GM18517 (cell line): ENCODE measurements around the gene DHODH.
"Not testable (repeated sequence)": the region's sequence is repeated elsewhere in the genome, so short reads cannot be mapped to it uniquely, and the experiment has no call there.

Experiments used
- ATAC-seq: cut with Tn5 transposase; IDR thresholded peaks from one replicate; pipeline ENCODE4 v1.9.1; 2021; ENCODE audit warnings: mild to moderate bottlenecking, moderate library complexity; ENCODE audit not compliant: unreplicated experiment

Gene DHODH

DNA sequence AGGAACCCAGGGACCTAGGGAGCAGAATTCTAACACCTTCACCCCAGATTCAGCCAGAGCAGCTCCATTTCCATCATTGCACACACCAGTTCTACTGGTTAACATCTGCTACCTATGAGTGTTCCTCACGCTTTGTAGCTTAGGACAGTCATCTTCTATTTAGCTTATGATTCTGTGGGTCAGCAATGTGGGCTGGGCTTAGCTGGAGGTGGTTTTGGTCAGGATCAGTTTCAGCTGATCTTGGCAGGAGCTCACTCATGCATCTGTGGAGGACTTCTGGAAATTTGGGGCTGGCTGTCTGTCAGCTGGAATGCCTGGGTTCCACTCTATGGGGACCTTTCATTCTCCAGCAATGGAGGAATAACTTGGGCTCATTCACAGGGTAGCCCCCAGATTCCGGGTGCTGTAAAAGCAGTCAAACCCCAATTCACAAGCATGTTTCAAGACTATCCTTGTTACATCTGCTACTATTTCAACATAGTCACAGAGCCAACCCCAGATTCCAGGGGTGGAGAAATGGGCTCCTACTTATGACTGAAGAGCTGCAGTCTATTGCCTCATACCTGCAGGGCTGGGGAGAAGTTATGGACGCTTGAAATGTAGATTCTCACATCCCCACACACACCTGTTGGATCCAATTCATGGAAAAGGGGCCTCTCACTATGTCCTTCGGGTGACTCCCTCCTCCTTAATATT lies 42.4 kb downstream of the DHODH start:
- no peak for ATAC-seq

DNA sequence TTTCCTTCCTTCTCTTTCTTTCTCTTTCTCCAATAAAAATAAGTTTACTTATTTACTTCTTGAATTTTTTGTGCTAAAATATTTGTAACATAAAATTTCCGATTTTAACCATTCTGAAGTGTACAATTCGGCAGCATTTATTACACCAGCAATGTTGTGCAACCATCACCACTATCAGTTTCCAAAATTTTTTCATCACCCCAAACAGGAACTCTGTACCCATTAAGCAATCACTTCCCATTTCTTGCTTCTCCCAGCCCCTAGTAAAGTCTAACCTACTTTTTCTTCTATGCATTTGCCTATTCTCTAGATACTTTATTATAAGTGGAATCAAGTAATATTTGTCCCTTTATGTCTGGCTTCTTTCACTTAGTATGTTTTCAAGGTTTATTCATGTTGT lies 43.3 kb downstream of the DHODH start:
- no peak for ATAC-seq

DNA sequence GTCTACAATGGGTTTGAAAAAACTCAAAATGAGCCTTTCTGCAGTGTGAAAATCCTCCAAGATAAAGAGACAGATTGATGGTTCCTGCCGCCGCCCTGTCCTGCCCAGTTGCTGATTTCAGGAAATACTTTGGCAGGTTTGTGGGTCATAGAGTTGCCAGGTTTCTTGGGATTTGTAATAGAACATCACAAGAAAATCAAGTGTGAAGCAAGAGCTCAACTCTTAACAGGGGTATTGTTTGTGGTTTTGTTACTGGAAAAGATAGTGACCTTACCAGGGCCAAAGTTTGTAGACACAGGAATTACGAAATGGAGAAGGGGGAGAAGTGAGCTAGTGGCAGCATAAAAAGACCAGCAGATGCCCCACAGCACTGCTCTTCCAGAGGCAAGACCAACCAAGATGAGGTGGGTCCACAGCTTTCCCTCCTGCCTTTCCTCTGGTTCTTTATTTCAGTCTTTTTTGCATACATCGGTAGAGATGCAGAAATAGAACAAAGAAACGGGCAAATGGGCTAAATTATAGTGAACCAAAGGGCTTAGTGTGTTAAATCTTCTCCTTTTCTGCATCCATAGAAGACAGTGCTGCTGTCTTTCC lies 45.8 kb downstream of the DHODH start, which contains the start of gene HP:
TSS of gene HP (plus strand) at position 252 of the 594 bp plus-strand sequence. CDS start at position 400, 148 bp downstream.
- ATAC-seq, result not testable (repeated sequence)

DNA sequence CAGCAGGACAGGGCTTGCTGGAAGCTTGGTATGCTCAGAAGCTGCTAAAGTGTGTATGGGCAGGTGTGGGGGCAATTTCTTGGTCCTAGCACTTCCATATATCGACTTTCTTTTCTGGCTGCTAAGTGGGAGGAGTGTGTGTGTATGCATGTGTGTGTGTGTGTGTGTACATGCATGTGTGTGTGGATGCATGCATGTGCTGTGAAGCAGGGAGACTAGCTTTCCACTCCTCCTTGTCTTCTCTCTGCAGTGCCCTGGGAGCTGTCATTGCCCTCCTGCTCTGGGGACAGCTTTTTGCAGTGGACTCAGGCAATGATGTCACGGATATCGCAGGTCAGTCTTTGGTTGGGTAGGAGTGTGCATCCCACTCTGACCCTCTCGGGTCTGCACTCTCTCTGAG lies 47.4 kb downstream of the DHODH start:
- no peak for ATAC-seq

DNA sequence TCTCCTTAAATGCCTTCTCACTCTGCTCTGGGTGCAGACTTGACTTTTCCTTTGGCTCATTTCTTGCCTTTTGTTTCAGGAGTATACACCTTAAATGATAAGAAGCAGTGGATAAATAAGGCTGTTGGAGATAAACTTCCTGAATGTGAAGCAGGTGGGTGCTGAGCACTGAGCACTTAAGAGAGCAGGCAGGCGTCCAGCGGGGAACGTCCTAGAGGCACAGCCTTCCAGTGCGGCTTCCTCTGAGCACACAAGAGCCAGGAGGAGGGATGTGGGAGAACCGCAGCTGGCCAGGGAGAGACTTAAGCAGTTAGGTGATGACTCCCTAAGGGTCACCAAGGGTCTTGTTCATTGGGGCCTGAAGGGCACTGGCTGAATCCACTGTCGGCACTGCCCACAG lies 48.8 kb downstream of the DHODH start:
- ATAC-seq, result not testable (repeated sequence)

DNA sequence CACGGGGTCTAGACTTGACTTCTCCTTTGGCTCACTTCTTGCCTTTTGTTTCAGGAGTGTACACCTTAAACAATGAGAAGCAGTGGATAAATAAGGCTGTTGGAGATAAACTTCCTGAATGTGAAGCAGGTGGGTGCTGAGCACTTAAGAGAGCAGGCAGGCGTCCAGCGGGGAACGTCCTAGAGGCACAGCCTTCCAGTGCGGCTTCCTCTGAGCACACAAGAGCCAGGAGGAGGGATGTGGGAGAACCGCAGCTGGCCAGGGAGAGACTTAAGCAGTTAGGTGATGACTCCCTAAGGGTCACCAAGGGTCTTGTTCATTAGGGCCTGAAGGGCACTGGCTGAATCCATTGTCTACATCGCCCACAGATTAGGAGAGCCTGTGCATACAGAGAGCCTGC lies 50.5 kb downstream of the DHODH start:
- not testable (repeated sequence) for ATAC-seq

DNA sequence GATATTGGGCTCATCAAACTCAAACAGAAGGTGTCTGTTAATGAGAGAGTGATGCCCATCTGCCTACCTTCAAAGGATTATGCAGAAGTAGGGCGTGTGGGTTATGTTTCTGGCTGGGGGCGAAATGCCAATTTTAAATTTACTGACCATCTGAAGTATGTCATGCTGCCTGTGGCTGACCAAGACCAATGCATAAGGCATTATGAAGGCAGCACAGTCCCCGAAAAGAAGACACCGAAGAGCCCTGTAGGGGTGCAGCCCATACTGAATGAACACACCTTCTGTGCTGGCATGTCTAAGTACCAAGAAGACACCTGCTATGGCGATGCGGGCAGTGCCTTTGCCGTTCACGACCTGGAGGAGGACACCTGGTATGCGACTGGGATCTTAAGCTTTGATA lies 51.9 kb downstream of the DHODH start:
- ATAC-seq, result no peak

DNA sequence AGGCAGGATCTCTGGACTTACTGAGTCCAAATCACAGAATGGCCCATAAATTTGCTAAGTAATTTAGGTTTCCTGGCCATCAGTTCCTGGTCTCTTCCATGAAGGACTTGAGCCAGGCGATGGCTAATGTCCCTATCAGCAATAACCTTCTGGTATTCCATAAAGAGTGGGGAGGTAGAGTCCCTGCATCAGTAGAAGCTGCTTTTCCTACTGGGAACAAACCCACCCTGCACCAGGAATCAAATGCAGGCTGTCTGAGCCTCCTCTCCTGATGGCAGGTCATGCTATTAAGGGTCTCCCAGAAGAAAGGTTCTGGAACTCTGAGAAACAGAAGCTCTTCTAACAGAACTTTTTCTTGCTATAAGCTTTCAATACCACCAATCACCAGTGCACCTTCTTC lies 53.0 kb downstream of the DHODH start:
- ATAC-seq, result no peak

DNA sequence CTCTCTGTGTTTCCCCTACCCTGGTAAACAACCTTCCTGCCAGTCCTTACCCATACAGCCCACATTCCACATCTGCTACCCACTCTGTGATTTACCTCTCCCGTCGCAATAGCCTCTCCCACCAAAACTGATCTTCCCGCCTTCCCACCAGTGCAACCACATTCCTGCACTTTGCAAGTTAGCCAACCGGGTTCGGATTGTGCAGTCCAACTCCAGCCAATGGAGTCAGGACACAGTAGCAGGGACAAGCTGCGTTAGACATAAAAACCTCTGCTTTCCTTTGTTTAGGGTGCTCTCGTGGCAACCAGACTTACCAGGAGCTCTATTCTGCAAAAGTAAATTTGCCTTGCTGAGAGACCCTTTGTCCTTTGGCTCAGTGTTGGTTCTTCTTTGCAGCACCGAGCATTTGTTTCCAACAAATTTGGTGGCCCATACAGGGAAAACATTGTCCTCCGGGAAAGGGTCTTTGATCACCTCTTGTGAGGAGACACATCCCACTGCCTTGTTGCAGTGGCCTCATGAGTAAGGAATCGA lies 55.9 kb downstream of the DHODH start:
- no peak for ATAC-seq

DNA sequence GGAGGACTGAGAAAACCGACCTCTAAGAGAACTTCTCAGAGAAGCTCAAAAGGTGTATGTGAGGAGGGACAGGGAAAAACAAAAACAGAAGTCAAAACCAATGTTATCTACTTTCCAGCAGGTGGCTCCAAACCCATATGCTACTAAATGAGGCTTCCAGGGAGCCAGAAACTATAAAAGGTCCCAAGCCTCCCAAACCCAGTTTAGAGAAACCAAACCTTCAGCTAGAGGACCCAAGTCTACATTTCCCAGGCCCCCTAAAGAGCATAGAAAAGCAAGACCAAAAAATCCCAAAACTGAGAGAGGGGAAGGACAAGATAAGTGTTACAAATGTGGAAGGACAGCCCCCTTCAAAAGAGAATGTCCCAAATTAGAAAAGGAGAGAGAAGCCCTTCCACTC lies 58.2 kb downstream of the DHODH start:
- ATAC-seq, result no peak

DNA sequence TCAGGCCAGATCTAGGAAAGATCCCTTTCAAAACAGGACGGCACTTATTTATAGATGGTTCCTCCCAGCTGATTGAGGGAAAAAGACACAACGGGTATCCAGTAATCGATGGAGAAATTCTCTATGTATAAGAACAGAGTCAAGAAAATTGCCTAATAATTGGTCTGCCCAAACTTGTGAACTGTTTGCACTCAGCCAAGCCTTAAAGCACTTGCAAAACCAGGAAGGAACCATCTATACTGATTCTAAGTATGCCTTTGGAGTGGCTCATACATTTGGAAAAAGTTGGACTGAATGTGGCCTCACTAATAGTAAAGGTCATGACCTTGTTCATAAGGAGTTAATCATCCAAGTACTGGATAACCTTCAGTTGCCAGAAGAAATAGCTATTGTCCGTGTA lies 60.4 kb downstream of the DHODH start:
- ATAC-seq, result no peak

DNA sequence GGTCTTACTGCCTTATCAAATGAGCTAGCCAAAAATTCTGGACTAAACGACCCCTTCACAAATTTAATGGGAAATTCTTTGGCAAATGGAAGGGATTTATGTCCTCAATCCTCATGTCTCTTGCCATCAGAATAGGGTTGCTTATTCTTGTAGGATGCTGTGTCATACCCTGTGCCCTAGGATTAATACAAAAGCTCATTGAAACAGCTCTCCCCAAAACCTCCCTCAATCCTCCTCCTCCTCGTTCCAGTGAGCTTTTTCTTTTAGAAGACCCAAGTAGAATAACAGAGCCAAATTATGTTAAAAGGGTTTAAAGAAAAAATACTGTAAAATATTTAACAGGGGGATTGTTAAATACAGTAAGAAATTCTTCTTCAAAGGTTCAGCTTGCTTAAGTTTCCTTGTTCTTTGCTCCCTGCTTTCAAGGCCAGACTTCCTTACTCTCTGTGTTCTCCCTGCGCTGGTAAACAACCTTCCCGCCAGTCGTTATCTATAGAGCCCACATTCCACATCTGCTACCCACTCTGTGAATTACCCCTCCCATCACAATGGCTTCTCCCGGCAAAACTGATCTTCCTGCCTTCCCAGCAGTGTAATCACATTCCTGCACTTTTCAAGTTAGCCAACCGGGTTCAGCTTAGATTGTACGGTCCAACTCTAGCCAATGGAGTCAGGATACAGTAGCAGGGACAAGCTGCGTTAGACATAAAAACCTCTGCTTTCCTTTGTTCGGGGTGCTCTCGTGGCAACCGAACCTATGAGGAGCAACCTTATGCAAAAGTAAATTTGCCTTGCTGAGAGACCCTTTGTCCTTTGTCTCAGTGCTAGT lies 64.2 kb downstream of the DHODH start:
- ATAC-seq, result no peak

DNA sequence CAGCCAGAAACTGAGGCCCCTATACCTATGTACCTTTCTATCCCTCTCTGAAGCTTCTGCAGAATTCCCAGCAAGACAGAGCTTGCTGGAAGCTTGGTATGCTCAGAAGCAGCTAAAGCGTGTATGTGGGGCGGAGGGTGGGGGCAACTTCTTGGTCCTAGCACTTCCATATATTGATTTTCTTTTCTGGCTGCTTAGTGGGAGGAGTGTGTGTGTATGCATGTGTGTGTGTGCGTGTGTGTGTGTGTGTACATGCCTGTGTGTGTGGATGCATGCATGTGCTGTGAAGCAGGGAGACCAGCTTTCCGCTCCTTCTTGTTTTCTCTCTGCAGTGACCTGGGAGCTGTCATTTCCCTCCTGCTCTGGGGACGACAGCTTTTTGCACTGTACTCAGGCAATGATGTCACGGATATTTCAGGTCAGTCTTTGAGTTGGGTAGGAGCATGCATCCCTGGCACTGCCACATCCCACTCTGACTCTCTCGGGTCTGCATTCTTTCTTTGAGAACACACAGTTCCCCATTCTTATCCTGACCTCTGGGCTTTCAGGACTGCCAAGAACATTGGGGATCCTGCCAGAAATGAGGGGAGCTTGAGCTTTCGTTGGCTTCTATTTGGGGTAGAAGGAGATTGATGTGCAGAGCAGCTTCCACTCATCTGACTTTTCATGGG lies 65.2 kb downstream of the DHODH start:
- no peak for ATAC-seq

DNA sequence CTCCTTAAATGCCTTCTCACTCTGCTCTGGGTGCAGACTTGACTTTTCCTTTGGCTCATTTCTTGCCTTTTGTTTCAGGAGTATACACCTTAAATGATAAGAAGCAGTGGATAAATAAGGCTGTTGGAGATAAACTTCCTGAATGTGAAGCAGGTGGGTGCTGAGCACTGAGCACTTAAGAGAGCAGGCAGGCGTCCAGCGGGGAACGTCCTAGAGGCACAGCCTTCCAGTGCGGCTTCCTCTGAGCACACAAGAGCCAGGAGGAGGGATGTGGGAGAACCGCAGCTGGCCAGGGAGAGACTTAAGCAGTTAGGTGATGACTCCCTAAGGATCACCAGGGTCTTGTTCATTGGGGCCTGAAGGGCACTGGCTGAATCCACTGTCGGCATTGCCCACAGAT lies 66.5 kb downstream of the DHODH start:
- ATAC-seq, result not testable (repeated sequence)
